Neural cell (in vitro differentiated cells): Measurements from ENCODE around the gene FCN3. TPM values are rescaled to one million over a fixed set of nuclear protein-coding genes. Genes with fewer than 3 reads are reported as not detected.

Source experiments
- H2AFZ ChIP-seq: fragments of 200-600, 300-800 bp; sonication (generic), shearing (Covaris generic); 2 replicates; pipeline ENCODE4 v1.6.0; 2014; ENCODE audit warnings: low read depth, mild to moderate bottlenecking, antibody characterized with exemption, low read length, moderate library complexity
- H3F3A ChIP-seq: fragments of 200-600 bp; shearing (Covaris generic); 2 replicates; pipeline ENCODE4 v1.6.1; 2016; ENCODE audit warnings: mild to moderate bottlenecking, moderate library complexity, mixed read lengths, antibody characterized with exemption, low read length; ENCODE audit not compliant: insufficient read depth, poor library complexity, severe bottlenecking
- H3K27ac ChIP-seq: fragments of 200-600, 300-800 bp; sonication (generic), shearing (Covaris generic); 2 replicates; pipeline ENCODE4 v1.5.1; 2014; ENCODE audit warnings: mild to moderate bottlenecking, low read length, moderate library complexity
- H3K27me3 ChIP-seq: fragments of 300-800, 200-600 bp; sonication (generic), shearing (Covaris generic); 2 replicates; pipeline ENCODE4 v1.6.0; 2014; ENCODE audit warnings: mild to moderate bottlenecking, low read depth, low read length, moderate library complexity; ENCODE audit not compliant: insufficient read depth
- H3K36me3 ChIP-seq: fragments of 300-800, 200-600 bp; sonication (generic), shearing (Covaris generic); 2 replicates; pipeline ENCODE4 v1.5.1; 2014; ENCODE audit warnings: mild to moderate bottlenecking, antibody characterized with exemption, low read length, moderate library complexity; ENCODE audit not compliant: insufficient read depth
- H3K4me2 ChIP-seq: fragments of 300-800, 200-600 bp; sonication (generic), shearing (Covaris generic); 2 replicates; pipeline ENCODE4 v1.6.0; 2014; ENCODE audit warnings: mild to moderate bottlenecking, low read length
- H3K4me3 ChIP-seq: fragments of 300-800, 200-600 bp; sonication (generic), shearing (Covaris generic); 2 replicates; pipeline ENCODE4 v1.5.1; 2014; ENCODE audit warnings: mild to moderate bottlenecking, low read length, moderate library complexity
- H3K79me2 ChIP-seq: fragments of 200-600 bp; shearing (Covaris generic); replicated peaks from 2 replicates; pipeline ENCODE4 v1.6.0; 2014; ENCODE audit warnings: mild to moderate bottlenecking, low read length, moderate library complexity; ENCODE audit not compliant: insufficient read depth
- H3K9ac ChIP-seq: fragments of 300-800, 200-600 bp; sonication (generic), shearing (Covaris generic); 2 replicates; pipeline ENCODE4 v1.6.1; 2016; ENCODE audit warnings: mild to moderate bottlenecking, low read length, mixed read lengths
- H3K9me2 ChIP-seq: fragments of 200-600 bp; shearing (Covaris generic); 2 replicates; pipeline ENCODE4 v1.6.1; 2016; ENCODE audit warnings: mild to moderate bottlenecking, low read length, mixed read lengths; ENCODE audit not compliant: insufficient read depth
- H3K9me3 ChIP-seq: fragments of 200-600, 300-800 bp; sonication (generic), shearing (Covaris generic); 2 replicates; pipeline ENCODE4 v1.6.1; 2016; ENCODE audit warnings: mild to moderate bottlenecking, mixed run types, low read length, moderate library complexity, mixed read lengths
- H4K20me1 ChIP-seq: fragments of 200-600 bp; shearing (Covaris generic); 2 replicates; pipeline ENCODE4 v1.6.1; 2016; ENCODE audit warnings: mild to moderate bottlenecking, mixed run types; ENCODE audit not compliant: insufficient read depth
- EP300 ChIP-seq: fragments of 450-650 bp; conservative IDR thresholded peaks from 2 replicates; pipeline ENCODE4 v1.6.1; 2014; ENCODE audit warnings: antibody characterized with exemption, mild to moderate bottlenecking, moderate library complexity; ENCODE audit not compliant: poor library complexity, severe bottlenecking
- EZH2 ChIP-seq: fragments of 200-600, 300-800 bp; shearing (Covaris generic), sonication (generic); IDR thresholded peaks from 2 replicates; pipeline ENCODE4 v1.6.1; 2014; ENCODE audit warnings: antibody characterized with exemption, low read length, borderline replicate concordance, mild to moderate bottlenecking; ENCODE audit not compliant: insufficient read depth, poor library complexity, severe bottlenecking
- MXI1 ChIP-seq: fragments of 450-650 bp; conservative IDR thresholded peaks from 2 replicates; pipeline ENCODE4 v1.6.1; 2014; ENCODE audit warnings: antibody characterized with exemption, mild to moderate bottlenecking; ENCODE audit not compliant: poor library complexity, severe bottlenecking
- POLR2AphosphoS5 ChIP-seq: IDR thresholded peaks from 2 replicates; pipeline ENCODE4 v1.6.1; 2012
- RAD21 ChIP-seq: fragments of 450-650 bp; conservative IDR thresholded peaks from 2 replicates; pipeline ENCODE4 v1.6.1; 2014; ENCODE audit warnings: antibody characterized with exemption, mild to moderate bottlenecking, moderate library complexity
- SMC3 ChIP-seq: fragments of 450-650 bp; conservative IDR thresholded peaks from 2 replicates; pipeline ENCODE4 v1.6.1; 2014; ENCODE audit warnings: antibody characterized with exemption, mild to moderate bottlenecking, moderate library complexity; ENCODE audit not compliant: poor library complexity
- TAF1 ChIP-seq: IDR thresholded peaks from 2 replicates; pipeline ENCODE4 v1.6.1; 2012; ENCODE audit warnings: low read depth
- polyA plus RNA-seq: library from polyadenylated mRNA; depleted of rRNA; stranded (reverse); fragments of >200 nt; gene quantifications from 2 replicates; pipeline ENCODE4 v1.2.3, GENCODE V29; 2014
- TF ChIP-seq, protein P1 (sequence below): IDR thresholded peaks from 2 replicates; pipeline ENCODE4 v1.6.1; 2012; ENCODE audit warnings: borderline replicate concordance
- TF ChIP-seq, protein P2 (sequence below): fragments of 450-650 bp; IDR thresholded peaks from 2 replicates; pipeline ENCODE4 v1.5.1; 2014; ENCODE audit warnings: antibody characterized with exemption, mild to moderate bottlenecking, moderate library complexity; ENCODE audit not compliant: poor library complexity, severe bottlenecking

The FCN3 gene
- polyA plus RNA-seq, 1 donor from 2014 or later = not detected

DNA sequence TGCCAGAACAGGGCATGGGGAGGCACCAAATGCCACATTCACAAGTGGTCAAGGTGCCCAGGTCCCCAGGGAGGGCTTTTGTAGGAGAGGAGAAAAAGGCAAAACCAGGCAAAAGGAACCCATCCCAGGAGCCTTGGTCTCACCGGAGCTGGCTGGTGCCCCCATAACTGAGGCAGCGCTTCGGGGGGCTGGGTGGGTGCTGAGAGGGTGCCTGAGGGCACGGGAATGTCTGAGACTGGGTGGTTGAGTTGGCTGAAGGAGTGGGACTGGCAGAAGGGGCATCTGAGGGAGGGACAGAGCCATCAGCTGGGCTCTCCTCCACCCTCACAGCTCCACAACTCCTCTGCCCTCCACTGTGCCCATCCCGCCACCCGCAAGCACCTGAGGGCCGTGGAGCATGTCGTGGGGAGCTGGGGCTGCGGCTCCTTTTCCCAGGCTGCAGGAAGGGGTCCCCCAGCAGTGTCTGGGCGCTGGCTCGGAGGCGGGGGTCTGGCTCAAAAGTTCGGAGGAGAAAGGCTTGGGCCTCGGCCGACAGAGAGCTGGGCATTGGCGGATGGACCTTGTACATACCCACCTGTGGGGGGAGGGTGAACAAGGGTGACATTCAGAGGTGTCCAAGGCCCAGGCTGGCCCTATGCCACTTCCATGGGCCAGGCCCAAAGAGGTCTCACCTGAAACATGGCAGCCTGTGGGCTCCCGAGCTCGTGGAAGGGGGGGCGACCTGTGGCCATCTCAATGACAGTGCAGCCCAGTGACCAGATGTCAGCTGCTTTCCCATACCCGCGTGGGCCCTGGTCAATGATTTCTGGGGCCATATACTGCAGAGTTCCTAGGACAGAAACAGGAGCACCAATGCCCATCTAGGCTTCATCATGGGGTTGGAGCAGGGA lies 16.3 kb downstream of the FCN3 start:
- Histone ChIP-seq H3K79me2 (no peaks in the 10 kb centered on the region), H4K20me1 (no peaks in the 10 kb centered on the region), H3K27me3 (peaks cover 24% of the 10 kb centered on the region), H3K9ac (no peak overlapping the region), H3F3A (no peaks in the 10 kb centered on the region), H3K36me3 (no peaks in the 10 kb centered on the region), H2AFZ (no peak overlapping the region), H3K4me2 (no peak overlapping the region), H3K9me2 (no peaks in the 10 kb centered on the region), H3K27ac (no peak overlapping the region), H3K9me3 (no peaks in the 10 kb centered on the region), H3K4me3 (no peak overlapping the region)
- no peak for TF ChIP-seq MXI1
- no peak for TF ChIP-seq RAD21
- TF ChIP-seq, protein P1, sequence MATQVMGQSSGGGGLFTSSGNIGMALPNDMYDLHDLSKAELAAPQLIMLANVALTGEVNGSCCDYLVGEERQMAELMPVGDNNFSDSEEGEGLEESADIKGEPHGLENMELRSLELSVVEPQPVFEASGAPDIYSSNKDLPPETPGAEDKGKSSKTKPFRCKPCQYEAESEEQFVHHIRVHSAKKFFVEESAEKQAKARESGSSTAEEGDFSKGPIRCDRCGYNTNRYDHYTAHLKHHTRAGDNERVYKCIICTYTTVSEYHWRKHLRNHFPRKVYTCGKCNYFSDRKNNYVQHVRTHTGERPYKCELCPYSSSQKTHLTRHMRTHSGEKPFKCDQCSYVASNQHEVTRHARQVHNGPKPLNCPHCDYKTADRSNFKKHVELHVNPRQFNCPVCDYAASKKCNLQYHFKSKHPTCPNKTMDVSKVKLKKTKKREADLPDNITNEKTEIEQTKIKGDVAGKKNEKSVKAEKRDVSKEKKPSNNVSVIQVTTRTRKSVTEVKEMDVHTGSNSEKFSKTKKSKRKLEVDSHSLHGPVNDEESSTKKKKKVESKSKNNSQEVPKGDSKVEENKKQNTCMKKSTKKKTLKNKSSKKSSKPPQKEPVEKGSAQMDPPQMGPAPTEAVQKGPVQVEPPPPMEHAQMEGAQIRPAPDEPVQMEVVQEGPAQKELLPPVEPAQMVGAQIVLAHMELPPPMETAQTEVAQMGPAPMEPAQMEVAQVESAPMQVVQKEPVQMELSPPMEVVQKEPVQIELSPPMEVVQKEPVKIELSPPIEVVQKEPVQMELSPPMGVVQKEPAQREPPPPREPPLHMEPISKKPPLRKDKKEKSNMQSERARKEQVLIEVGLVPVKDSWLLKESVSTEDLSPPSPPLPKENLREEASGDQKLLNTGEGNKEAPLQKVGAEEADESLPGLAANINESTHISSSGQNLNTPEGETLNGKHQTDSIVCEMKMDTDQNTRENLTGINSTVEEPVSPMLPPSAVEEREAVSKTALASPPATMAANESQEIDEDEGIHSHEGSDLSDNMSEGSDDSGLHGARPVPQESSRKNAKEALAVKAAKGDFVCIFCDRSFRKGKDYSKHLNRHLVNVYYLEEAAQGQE = no peak
- no peak for TF ChIP-seq SMC3
- no peak for TF ChIP-seq TAF1
- no peak for TF ChIP-seq EP300
- TF ChIP-seq, protein P2, sequence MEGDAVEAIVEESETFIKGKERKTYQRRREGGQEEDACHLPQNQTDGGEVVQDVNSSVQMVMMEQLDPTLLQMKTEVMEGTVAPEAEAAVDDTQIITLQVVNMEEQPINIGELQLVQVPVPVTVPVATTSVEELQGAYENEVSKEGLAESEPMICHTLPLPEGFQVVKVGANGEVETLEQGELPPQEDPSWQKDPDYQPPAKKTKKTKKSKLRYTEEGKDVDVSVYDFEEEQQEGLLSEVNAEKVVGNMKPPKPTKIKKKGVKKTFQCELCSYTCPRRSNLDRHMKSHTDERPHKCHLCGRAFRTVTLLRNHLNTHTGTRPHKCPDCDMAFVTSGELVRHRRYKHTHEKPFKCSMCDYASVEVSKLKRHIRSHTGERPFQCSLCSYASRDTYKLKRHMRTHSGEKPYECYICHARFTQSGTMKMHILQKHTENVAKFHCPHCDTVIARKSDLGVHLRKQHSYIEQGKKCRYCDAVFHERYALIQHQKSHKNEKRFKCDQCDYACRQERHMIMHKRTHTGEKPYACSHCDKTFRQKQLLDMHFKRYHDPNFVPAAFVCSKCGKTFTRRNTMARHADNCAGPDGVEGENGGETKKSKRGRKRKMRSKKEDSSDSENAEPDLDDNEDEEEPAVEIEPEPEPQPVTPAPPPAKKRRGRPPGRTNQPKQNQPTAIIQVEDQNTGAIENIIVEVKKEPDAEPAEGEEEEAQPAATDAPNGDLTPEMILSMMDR = no peak

DNA sequence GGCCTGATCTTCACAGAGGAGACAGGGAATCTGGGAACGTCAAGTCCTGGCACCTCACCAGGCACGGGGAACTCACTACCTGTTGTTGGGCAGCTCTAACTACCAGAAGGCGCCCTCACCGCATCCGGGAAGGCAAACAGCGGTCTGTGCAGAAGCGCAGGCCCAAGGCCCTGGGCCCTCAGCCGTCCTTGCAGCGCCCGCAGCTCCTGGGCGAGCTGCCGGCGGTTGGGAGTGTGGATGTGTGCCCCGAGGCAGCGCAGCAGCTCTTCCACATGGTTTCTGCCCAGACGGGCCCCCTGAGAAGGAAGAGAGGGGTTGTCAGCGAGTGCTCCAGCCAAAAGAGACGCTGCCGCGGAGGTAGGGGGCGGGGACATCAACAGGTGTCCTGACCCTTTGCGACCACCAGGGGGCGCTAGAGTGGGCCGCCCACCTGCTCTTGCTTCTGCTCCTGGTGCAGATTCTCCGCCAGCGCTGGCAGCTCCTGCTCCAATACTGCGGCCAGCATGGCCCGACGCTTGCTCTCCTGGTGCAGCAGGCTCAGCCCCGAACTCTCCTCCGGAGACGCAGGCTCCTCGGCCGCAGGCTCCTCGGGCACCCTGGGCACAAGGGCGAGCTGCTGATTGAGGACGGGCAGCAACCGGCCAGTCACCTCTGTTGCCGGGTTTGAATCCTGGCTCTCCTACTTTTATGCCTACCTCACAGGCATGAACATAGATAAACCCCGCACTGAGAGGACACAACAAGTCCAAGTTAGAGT lies 17.2 kb downstream of the FCN3 start:
- no peak overlapping the region for H2AFZ ChIP-seq
- no peaks in the 10 kb centered on the region for H4K20me1 ChIP-seq
- no peaks in the 10 kb centered on the region for H3K36me3 ChIP-seq
- peak; percentile 54 for TF ChIP-seq RAD21
- TF ChIP-seq, protein P2 = peak; percentile 74
- TF ChIP-seq, protein P1 = no peak
- TF ChIP-seq EZH2 = no peak
- peak; percentile 68 for TF ChIP-seq SMC3
- TF ChIP-seq TAF1 = no peak
- no peak for TF ChIP-seq EP300
- no peak for TF ChIP-seq POLR2AphosphoS5
- TF ChIP-seq MXI1 = no peak
- H3K27me3 ChIP-seq = peaks cover 24% of the 10 kb centered on the region
- H3K4me2 ChIP-seq = no peak overlapping the region
- H3K9ac ChIP-seq = no peak overlapping the region
- H3K27ac ChIP-seq = no peak overlapping the region
- H3K9me2 ChIP-seq = no peaks in the 10 kb centered on the region
- H3K4me3 ChIP-seq = no peak overlapping the region
- no peaks in the 10 kb centered on the region for H3K9me3 ChIP-seq
- no peaks in the 10 kb centered on the region for H3K79me2 ChIP-seq
- H3F3A ChIP-seq = no peaks in the 10 kb centered on the region
